IMR-90 (cell line): ENCODE results near the gene CDH23. TPM values are rescaled to one million over a fixed set of nuclear protein-coding genes. Genes with fewer than 3 reads are reported as not detected.

Experiments used
- ATAC-seq: fragments of 200-7000 bp; cut with Tn5 transposase; 2 replicates; pipeline ENCODE4 v1.9.1; 2020; ENCODE audit warnings: low read depth, mild to moderate bottlenecking, moderate library complexity
- BruUV-seq: library from RNA; stranded (reverse); fragments of 400-500 nt; replicated peaks from 2 replicates; lab custom pipeline; 2021; lab: Mats Ljungman, UMichigan
- CTCF ChIA-PET: fragments of 300-600 bp; formaldehyde crosslinking; extraction: SDS; loops from one replicate; lab custom pipeline; 2021; ENCODE audit warnings: antibody characterized with exemption; lab: Yijun Ruan, JAX
- POLR2A ChIA-PET: fragments of 300-600 bp; sonication (Branson Sonifier 250); formaldehyde crosslinking; loops from one replicate; lab custom pipeline; 2022; ENCODE audit warnings: antibody characterized with exemption; ENCODE audit not compliant: unreplicated experiment; lab: Charles Lee
- DNase-seq: peaks from one replicate; pipeline ENCODE4 v3.0.0; 2013
- H2AFZ ChIP-seq: replicated peaks from 2 replicates; pipeline ENCODE3; 2013; ENCODE audit warnings: low read length, mild to moderate bottlenecking; ENCODE audit not compliant: poor library complexity
- H2AK5ac ChIP-seq: 2 replicates; pipeline ENCODE4 v1.6.1; 2013; ENCODE audit warnings: low read depth, low read length, inconsistent platforms
- H2AK9ac ChIP-seq: replicated peaks from 2 replicates; pipeline ENCODE3; 2013; ENCODE audit warnings: mild to moderate bottlenecking, low read depth, low read length, moderate library complexity; ENCODE audit not compliant: poor library complexity
- H2BK120ac ChIP-seq: 2 replicates; pipeline ENCODE4 v1.6.1; 2013; ENCODE audit warnings: low read depth, low read length, inconsistent platforms
- H2BK15ac ChIP-seq: 3 replicates; pipeline ENCODE4 v1.6.1; 2013; ENCODE audit warnings: low read depth, low read length, inconsistent platforms
- H2BK20ac ChIP-seq: 2 replicates; pipeline ENCODE4 v1.6.1; 2013; ENCODE audit warnings: low read depth, mild to moderate bottlenecking, inconsistent platforms, low read length, moderate library complexity
- H2BK5ac ChIP-seq: 2 replicates; pipeline ENCODE4 v1.6.1; 2013; ENCODE audit warnings: mild to moderate bottlenecking, low read depth, low read length, inconsistent platforms; ENCODE audit not compliant: poor library complexity, severe bottlenecking
- H3K14ac ChIP-seq: replicated peaks from 2 replicates; pipeline ENCODE4 v1.6.1; 2013; ENCODE audit warnings: low read depth, low read length, inconsistent platforms
- H3K18ac ChIP-seq: 2 replicates; pipeline ENCODE4 v1.6.1; 2013; ENCODE audit warnings: low read depth, low read length, control low read depth
- H3K23ac ChIP-seq: 2 replicates; pipeline ENCODE4 v1.6.1; 2013; ENCODE audit warnings: low read depth, low read length, inconsistent platforms
- H3K27ac ChIP-seq: 2 replicates; pipeline ENCODE4 v1.5.1; 2013; ENCODE audit warnings: mild to moderate bottlenecking, control low read depth, low read length; ENCODE audit not compliant: insufficient read depth
- H3K27me3 ChIP-seq: 2 replicates; pipeline ENCODE4 v1.6.1; 2013; ENCODE audit warnings: low read length; ENCODE audit not compliant: control insufficient read depth, insufficient read depth
- H3K36me3 ChIP-seq: 2 replicates; pipeline ENCODE4 v1.6.1; 2013; ENCODE audit warnings: low read length, mixed read lengths; ENCODE audit not compliant: control insufficient read depth, insufficient read depth
- H3K4ac ChIP-seq: 2 replicates; pipeline ENCODE4 v1.6.1; 2013; ENCODE audit warnings: low read depth, low read length, inconsistent platforms
- H3K4me1 ChIP-seq: 2 replicates; pipeline ENCODE4 v1.6.1; 2013; ENCODE audit warnings: low read length, mixed read lengths; ENCODE audit not compliant: control insufficient read depth, insufficient read depth
- H3K4me2 ChIP-seq: 2 replicates; pipeline ENCODE4 v1.6.1; 2013; ENCODE audit warnings: low read depth, mild to moderate bottlenecking, control low read depth, low read length, moderate library complexity
- H3K4me3 ChIP-seq: 2 replicates; pipeline ENCODE4 v1.5.1; 2013; ENCODE audit warnings: low read depth, mild to moderate bottlenecking, control low read depth, low read length, moderate library complexity; ENCODE audit not compliant: insufficient read depth
- H3K56ac ChIP-seq: 2 replicates; pipeline ENCODE4 v1.6.1; 2013; ENCODE audit warnings: low read length, inconsistent platforms; ENCODE audit not compliant: insufficient read depth; ENCODE audit errors: extremely low read depth
- H3K79me1 ChIP-seq, 2 experiments: 2 replicates each; pipeline ENCODE4 v1.6.1; 2013; ENCODE audit warnings: low read length in 2 of 2, inconsistent platforms in 1 of 2, low read depth in 1 of 2
- H3K9ac ChIP-seq: 2 replicates; pipeline ENCODE4 v1.6.1; 2013; ENCODE audit warnings: low read depth, low read length, control low read depth
- H3K9me1 ChIP-seq: 2 replicates; pipeline ENCODE4 v1.6.1; 2013; ENCODE audit warnings: low read length, inconsistent platforms; ENCODE audit not compliant: insufficient read depth
- H3K9me3 ChIP-seq: 2 replicates; pipeline ENCODE4 v1.6.1; 2013; ENCODE audit warnings: low read length; ENCODE audit not compliant: control insufficient read depth, insufficient read depth
- H4K20me1 ChIP-seq: 2 replicates; pipeline ENCODE4 v1.6.1; 2013; ENCODE audit warnings: low read length, inconsistent platforms; ENCODE audit not compliant: insufficient read depth
- H4K5ac ChIP-seq: 2 replicates; pipeline ENCODE4 v1.6.1; 2013; ENCODE audit warnings: mild to moderate bottlenecking, low read depth, low read length, control low read depth
- H4K8ac ChIP-seq, 2 experiments: 2 replicates each; pipeline ENCODE4 v1.6.1; 2013; ENCODE audit warnings: low read depth in 2 of 2, low read length in 2 of 2, control low read depth in 1 of 2, inconsistent platforms in 1 of 2
- H4K91ac ChIP-seq: 2 replicates; pipeline ENCODE4 v1.6.1; 2013; ENCODE audit warnings: low read depth, low read length, inconsistent platforms; ENCODE audit not compliant: insufficient read depth
- CHD1 ChIP-seq: IDR thresholded peaks from 2 replicates; pipeline ENCODE4 v1.6.1; 2012; ENCODE audit warnings: low read depth, low read length, improper control_type of control experiment
- RCOR1 ChIP-seq: IDR thresholded peaks from 2 replicates; pipeline ENCODE4 v1.6.1; 2012; ENCODE audit warnings: mild to moderate bottlenecking, low read length, improper control_type of control experiment; ENCODE audit not compliant: insufficient replicate concordance
- WGBS, 2 experiments: methylation state at CpG; one replicate each; pipeline versions ENCODE4 v1.1.5 to v1.1.7; 2013; ENCODE audit warnings: missing lambda C conversion rate in 2 of 2; ENCODE audit not compliant: insufficient read length in 1 of 2; ENCODE audit errors: extremely low coverage in 2 of 2; 5-methylcytosine and 5-hydroxymethylcytosine counted together
- dilution Hi-C: fragments of 300-500 bp; cut with HindIII; formaldehyde crosslinking; loops from one replicate; pipeline ENCODE4 v1.14.3; 2018; ENCODE audit warnings: low sequenced_read_pairs; ENCODE audit not compliant: unreplicated experiment
- in situ Hi-C: fragments of 300-500 bp; cut with MboI; formaldehyde crosslinking; loops from 3 replicates; pipeline ENCODE4 v1.14.3; 2019; ENCODE audit warnings: low sequenced_read_pairs, inconsistent platforms, mixed read lengths
- intact Hi-C: fragments of 100-400 bp; cut with micrococcal nuclease; formaldehyde crosslinking; loops from 2 replicates; pipeline ENCODE4 v1.10.0; 2022
- polyA plus RNA-seq, 3 experiments: library from polyadenylated mRNA; depleted of rRNA; stranded (reverse); fragments of >200 nt; gene quantifications; 2 replicates each; pipeline ENCODE4 v1.2.3, GENCODE V29; 2012; ENCODE audit warnings: low replicate concordance in 1 of 3
- total RNA-seq: library from RNA; depleted of rRNA; stranded (reverse); fragments of >200 nt; gene quantifications from 2 replicates; pipeline ENCODE4 v1.2.3, GENCODE V29; 2012

Gene CDH23
- total and polyA plus RNA-seq, 2 of the 4 experiments (the other 2 are of a cell fraction), result under 0.01 to 0.03 TPM

DNA sequence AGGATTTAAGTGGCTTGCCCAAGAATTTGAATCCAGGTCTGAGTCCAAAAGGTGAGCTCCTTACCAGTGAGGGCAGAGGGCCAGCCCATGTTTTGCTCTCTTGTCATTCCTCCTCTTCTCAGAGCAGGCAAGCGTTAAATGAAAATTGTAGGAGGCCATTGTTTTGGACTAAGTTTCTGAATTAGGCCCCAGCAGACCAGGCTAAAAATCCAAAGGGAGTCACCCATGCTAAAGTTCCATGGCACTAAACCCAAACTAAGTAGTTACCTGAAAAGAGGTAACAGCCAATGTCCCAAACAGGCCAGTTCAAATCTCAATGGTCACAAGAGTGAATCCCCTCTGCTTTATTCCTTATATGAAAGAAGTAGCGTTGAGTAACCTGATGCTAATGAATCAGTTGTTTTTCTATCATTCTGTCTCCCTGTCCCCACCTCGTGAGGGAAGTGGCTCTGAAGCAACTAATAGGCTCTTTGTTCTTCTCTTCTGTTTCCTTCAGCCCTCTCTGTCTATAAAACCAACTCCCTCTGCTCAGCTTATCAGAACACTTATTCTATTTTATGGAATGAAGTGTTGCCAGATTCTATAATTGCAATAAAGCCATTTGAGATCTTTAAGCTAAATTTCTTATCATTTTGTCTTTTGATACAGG is 17.5 kb upstream of the CDH23 start:
- dilution Hi-C loops, result no loop called here
- H3K4ac ChIP-seq, result no peak overlapping the region
- H2AK5ac ChIP-seq, result no peak overlapping the region
- H2BK15ac ChIP-seq, result no peak overlapping the region
- no peak overlapping the region for H3K23ac ChIP-seq
- H2AK9ac ChIP-seq, result no peak overlapping the region
- intact Hi-C loops, result loop anchor here (5.0 kb wide), 1 partner anchor 62 kb away; the partner anchor contains the start of gene SLC29A3
- H3K14ac ChIP-seq, result no peak overlapping the region
- H2BK120ac ChIP-seq, result no peak overlapping the region
- in situ Hi-C loops, result no loop called here
- no peak for TF ChIP-seq RCOR1
- TF ChIP-seq CHD1, result no peak
- ATAC-seq (no peak), DNase-seq (no peak)
- BruUV-seq, result no TSS peak
- no CpG with 5 or more reads among the region's 3 CpGs for WGBS, 2 experiments
- no peak overlapping the region for H4K5ac ChIP-seq
- no peak overlapping the region for H3K4me2 ChIP-seq
- no peaks in the 10 kb centered on the region for H3K36me3 ChIP-seq
- H3K18ac ChIP-seq, result no peak overlapping the region
- no peak overlapping the region for H2AFZ ChIP-seq
- H3K9me1 ChIP-seq, result no peaks in the 10 kb centered on the region
- ChIA-PET POLR2A (interaction anchor here (0.6 kb wide), 1 partner anchor 120 kb away, joined by 9 read pairs; no protein-coding TSS in a partner anchor), CTCF (no interaction called here)
- H3K9me3 ChIP-seq, result no peaks in the 10 kb centered on the region
- H4K8ac ChIP-seq, result no peak overlapping the region
- no peaks in the 10 kb centered on the region for H4K20me1 ChIP-seq
- no peak overlapping the region for H4K91ac ChIP-seq
- no peak overlapping the region for H3K4me3 ChIP-seq
- no peak overlapping the region for H3K56ac ChIP-seq
- H2BK20ac ChIP-seq, result no peak overlapping the region
- no peak overlapping the region for H3K27ac ChIP-seq
- peaks cover 26% of the 10 kb centered on the region for H3K27me3 ChIP-seq
- no peak overlapping the region for H2BK5ac ChIP-seq
- no peak overlapping the region for H3K9ac ChIP-seq
- H3K79me1 ChIP-seq, result no peaks in the 10 kb centered on the region
- no peaks in the 10 kb centered on the region for H3K4me1 ChIP-seq
